H9 (cell line): ENCODE data around the gene ORAI2. TPM values are rescaled to one million over a fixed set of nuclear protein-coding genes. Genes with fewer than 3 reads are reported as not detected.
A peak's percentile ranks its signal among the peaks of the same experiment; 100 is the strongest.

Experiments
- DNase-seq: peaks from one replicate; pipeline ENCODE4 v3.0.0-alpha.2; 2017
- H2AFZ ChIP-seq: one replicate; pipeline ENCODE4 v1.6.1; 2013; ENCODE audit warnings: mild to moderate bottlenecking, low read length, control low read depth, moderate library complexity
- H2AK5ac ChIP-seq: 2 replicates; pipeline ENCODE4 v1.6.1; 2013; ENCODE audit warnings: low read length, control low read depth, mixed read lengths; ENCODE audit not compliant: insufficient read length
- H2BK120ac ChIP-seq: one replicate; pipeline ENCODE4 v1.6.1; 2013; ENCODE audit warnings: low read depth, mild to moderate bottlenecking, low read length, control low read depth, inconsistent platforms; ENCODE audit not compliant: poor library complexity, severe bottlenecking
- H2BK12ac ChIP-seq: 2 replicates; pipeline ENCODE4 v1.6.1; 2013; ENCODE audit warnings: low read length, control low read depth, mixed read lengths, low read depth; ENCODE audit not compliant: insufficient read length
- H2BK15ac ChIP-seq: 2 replicates; pipeline ENCODE4 v1.6.1; 2013; ENCODE audit warnings: low read depth, low read length, control low read depth
- H2BK20ac ChIP-seq: one replicate; pipeline ENCODE4 v1.6.1; 2013; ENCODE audit warnings: low read depth, mild to moderate bottlenecking, low read length, control low read depth, inconsistent platforms; ENCODE audit not compliant: poor library complexity, severe bottlenecking
- H2BK5ac ChIP-seq: 2 replicates; pipeline ENCODE4 v1.6.1; 2013; ENCODE audit warnings: low read length, control low read depth, mixed read lengths; ENCODE audit not compliant: insufficient read length
- H3K14ac ChIP-seq: 2 replicates; pipeline ENCODE4 v1.6.1; 2013; ENCODE audit warnings: low read length, control low read depth; ENCODE audit not compliant: insufficient read depth
- H3K18ac ChIP-seq: 2 replicates; pipeline ENCODE4 v1.6.1; 2013; ENCODE audit warnings: low read depth, mild to moderate bottlenecking, mixed read lengths, low read length, control low read depth; ENCODE audit not compliant: insufficient read length
- H3K23ac ChIP-seq: 2 replicates; pipeline ENCODE4 v1.6.1; 2013; ENCODE audit warnings: low read length, control low read depth, mixed read lengths, low read depth; ENCODE audit not compliant: insufficient read length
- H3K23me2 ChIP-seq: 2 replicates; pipeline ENCODE4 v1.6.1; 2013; ENCODE audit warnings: low read depth, mild to moderate bottlenecking, mixed read lengths, low read length, control low read depth; ENCODE audit not compliant: insufficient read length, poor library complexity, severe bottlenecking
- H3K27ac ChIP-seq: 2 replicates; pipeline ENCODE4 v1.5.1; 2013; ENCODE audit warnings: low read length, control low read depth, mixed read lengths, low read depth; ENCODE audit not compliant: insufficient read length
- H3K27me3 ChIP-seq: 2 replicates; pipeline ENCODE4 v1.6.1; 2013; ENCODE audit warnings: low read length, control low read depth, inconsistent platforms; ENCODE audit not compliant: insufficient read depth
- H3K4ac ChIP-seq: 2 replicates; pipeline ENCODE4 v1.6.1; 2013; ENCODE audit warnings: low read depth, mild to moderate bottlenecking, control low read depth, inconsistent platforms, low read length, moderate library complexity
- H3K4me1 ChIP-seq: 2 replicates; pipeline ENCODE4 v1.6.1; 2013; ENCODE audit warnings: low read length, control low read depth, inconsistent platforms; ENCODE audit not compliant: insufficient read depth
- H3K4me2 ChIP-seq: 2 replicates; pipeline ENCODE4 v1.6.1; 2013; ENCODE audit warnings: low read length, control low read depth, mixed read lengths; ENCODE audit not compliant: insufficient read length, insufficient read depth
- H3K56ac ChIP-seq: 2 replicates; pipeline ENCODE4 v1.6.1; 2013; ENCODE audit warnings: low read depth, mild to moderate bottlenecking, mixed read lengths, low read length, control low read depth; ENCODE audit not compliant: insufficient read length
- H3K79me1 ChIP-seq: 2 replicates; pipeline ENCODE4 v1.6.1; 2013; ENCODE audit warnings: low read depth, mild to moderate bottlenecking, moderate library complexity, low read length, control low read depth, inconsistent platforms; ENCODE audit not compliant: insufficient read depth, poor library complexity, severe bottlenecking
- H3K79me2 ChIP-seq: 2 replicates; pipeline ENCODE4 v1.6.1; 2013; ENCODE audit warnings: low read length, control low read depth, inconsistent platforms; ENCODE audit not compliant: insufficient read depth
- H3K9ac ChIP-seq: 2 replicates; pipeline ENCODE4 v1.6.1; 2013; ENCODE audit warnings: low read length, control low read depth, mixed read lengths; ENCODE audit not compliant: insufficient read length; ENCODE audit errors: extremely low read depth
- H3K9me3 ChIP-seq: one replicate; pipeline ENCODE4 v1.6.1; 2013; ENCODE audit warnings: low read depth, low read length, inconsistent platforms; ENCODE audit not compliant: control insufficient read depth
- H3T11ph ChIP-seq: one replicate; pipeline ENCODE4 v1.6.1; 2013; ENCODE audit warnings: mild to moderate bottlenecking, low read length, control low read depth, inconsistent platforms
- H4K20me1 ChIP-seq: one replicate; pipeline ENCODE4 v1.6.1; 2013; ENCODE audit not compliant: control insufficient read depth, insufficient read length, insufficient read depth
- H4K5ac ChIP-seq: 2 replicates; pipeline ENCODE4 v1.6.1; 2013; ENCODE audit warnings: low read depth, mild to moderate bottlenecking, mixed read lengths, low read length, control low read depth; ENCODE audit not compliant: insufficient read length
- H4K8ac ChIP-seq: replicated peaks from 2 replicates; pipeline ENCODE4 v1.6.1; 2013; ENCODE audit warnings: low read length, control low read depth, mixed read lengths, low read depth; ENCODE audit not compliant: insufficient read length
- H4K91ac ChIP-seq: 2 replicates; pipeline ENCODE4 v1.6.1; 2013; ENCODE audit warnings: low read depth, mild to moderate bottlenecking, moderate library complexity, mixed read lengths, low read length, control low read depth; ENCODE audit not compliant: insufficient read length
- H3K27ac Mint-ChIP-seq, 3 experiments: 2 replicates in 2 of 3; 3 replicates in 1 of 3; pipeline ENCODE4 v1.8.0; 2020 to 2021; ENCODE audit warnings: mixed read lengths in 3 of 3, mild to moderate bottlenecking in 1 of 3, moderate library complexity in 1 of 3
- H3K27me3 Mint-ChIP-seq: 2 replicates; pipeline ENCODE4 v1.8.0; 2021; ENCODE audit warnings: low read depth, mild to moderate bottlenecking, moderate library complexity, mixed read lengths
- H3K36me3 Mint-ChIP-seq, 3 experiments: 2 replicates in 2 of 3; 3 replicates in 1 of 3; pipeline ENCODE4 v1.8.0; 2020 to 2021; ENCODE audit warnings: low read depth in 3 of 3, mixed read lengths in 3 of 3; ENCODE audit not compliant: insufficient read depth in 1 of 3
- H3K4me1 Mint-ChIP-seq, 2 experiments: 2 replicates each; pipeline ENCODE4 v1.8.0; 2020; ENCODE audit warnings: mixed read lengths in 2 of 2
- H3K4me3 Mint-ChIP-seq, 2 experiments: 2 replicates in 1 of 2; 3 replicates in 1 of 2; pipeline ENCODE4 v1.8.0; 2020 to 2021; ENCODE audit warnings: mild to moderate bottlenecking in 2 of 2, mixed read lengths in 2 of 2, moderate library complexity in 1 of 2
- H3K9me3 Mint-ChIP-seq, 2 experiments: 2 replicates in 1 of 2; 3 replicates in 1 of 2; pipeline ENCODE4 v1.8.0; 2020; ENCODE audit warnings: mild to moderate bottlenecking in 2 of 2, mixed read lengths in 2 of 2, moderate library complexity in 1 of 2
- CTCF ChIP-seq: fragments of 200-600 bp; sonication (generic); conservative IDR thresholded peaks from 3 replicates; pipeline ENCODE4 v1.8.0; 2021; ENCODE audit warnings: antibody characterized with exemption, mild to moderate bottlenecking
- WGBS: extraction: QIAGEN DNeasy Blood & Tissue Kit; methylation state at CpG from one replicate; pipeline ENCODE4 v1.1.7; 2013; ENCODE audit warnings: missing lambda C conversion rate, low lambda C conversion rate, mixed read lengths; ENCODE audit not compliant: insufficient read length; ENCODE audit errors: extremely low coverage; 5-methylcytosine and 5-hydroxymethylcytosine counted together
- total RNA-seq: library from RNA; stranded (reverse); gene quantifications from 2 replicates; pipeline ENCODE4 v1.2.1, GENCODE V29; 2021

Gene ORAI2
- total RNA-seq, 1 experiment from 2014 or later, result 26.6 TPM

GRCh38 chr7:102469972-102470825 is 36.8 kb downstream of the ORAI2 start:
- H2AFZ ChIP-seq, result no peak overlapping the region
- H2BK120ac ChIP-seq, result no peak overlapping the region
- WGBS, result no CpG with 5 or more reads among the region's 20 CpGs
- H4K20me1 ChIP-seq, result no peaks in the 10 kb centered on the region
- no peak overlapping the region for H3K23ac ChIP-seq
- no peak overlapping the region for H4K91ac ChIP-seq
- H2BK12ac ChIP-seq, result no peak overlapping the region
- no peak overlapping the region for H3K4me2 ChIP-seq
- Mint-ChIP-seq H3K27ac (no peak overlapping the region; a peak in 2 of 7 replicates), H3K4me1 (peaks cover 5% of the 10 kb centered on the region in 2 experiments; a peak in 1 of 4 replicates), H3K9me3 (no peaks in the 10 kb centered on the region), H3K36me3 (peaks cover 20 to 33% (median 31%) of the 10 kb centered on the region in 3 experiments; a peak in 6 of 7 replicates), H3K4me3 (peak overlapping the region in 1 of 2 experiments; percentile 23; a peak in 1 of 5 replicates), H3K27me3 (no peaks in the 10 kb centered on the region)
- DNase-seq, result no peak
- H3K27ac ChIP-seq, result no peak overlapping the region
- no peak overlapping the region for H3K4ac ChIP-seq
- H4K8ac ChIP-seq, result no peak overlapping the region
- H4K5ac ChIP-seq, result no peak overlapping the region
- no peaks in the 10 kb centered on the region for H3K4me1 ChIP-seq
- no peak overlapping the region for H3K9ac ChIP-seq
- H3K79me2 ChIP-seq, result no peaks in the 10 kb centered on the region
- H3K9me3 ChIP-seq, result no peaks in the 10 kb centered on the region
- H3K23me2 ChIP-seq, result no peaks in the 10 kb centered on the region
- no peak overlapping the region for H2BK15ac ChIP-seq
- TF ChIP-seq CTCF, result no peak
- no peak overlapping the region for H2BK5ac ChIP-seq
- H3K27me3 ChIP-seq, result no peaks in the 10 kb centered on the region
- no peak overlapping the region for H3T11ph ChIP-seq
- peaks cover 2% of the 10 kb centered on the region for H3K79me1 ChIP-seq
- H3K56ac ChIP-seq, result no peak overlapping the region
- H3K18ac ChIP-seq, result no peak overlapping the region
- no peak overlapping the region for H2BK20ac ChIP-seq
- no peak overlapping the region for H2AK5ac ChIP-seq
- no peak overlapping the region for H3K14ac ChIP-seq
